Measurements from ENCODE around the gene TXLNG. TPM values are rescaled to one million over a fixed set of nuclear protein-coding genes. Genes with fewer than 3 reads are reported as not detected.
"Not testable (repeated sequence)": the region's sequence is repeated elsewhere in the genome, so short reads cannot be mapped to it uniquely, and the experiment has no call there.

The TXLNG gene
- total and polyA plus RNA-seq, 2 donors (not counting 1 experiment from before 2014, with no cell fraction given), result 12.5 to 13.1 TPM

GRCh38 chrX:16778545-16778944, 7.7 kb upstream of the TXLNG start:
- no peak for ATAC-seq (ENCODE audit: low read depth)
- no peak overlapping the region for H3K4me3 Mint-ChIP-seq
- intact Hi-C loops (cut with micrococcal nuclease), result no loop called here
- H3K27ac ChIP-seq (ENCODE audit: low read length in 2 of 2), result no peak overlapping the region
- H3K9ac ChIP-seq (ENCODE audit: low read length), result no peak overlapping the region
- no peak for DNase-seq
- ChIA-PET CTCF (no interaction called here), POLR2A (no interaction called here)
- H3K27ac Mint-ChIP-seq, result no peak overlapping the region
- no peaks in the 10 kb centered on the region for H3K36me3 ChIP-seq (replicated peaks in 1 of 2; ENCODE audit: control extremely low read depth in 1 of 2, control insufficient read depth in 1 of 2, extremely low read depth in 1 of 2, insufficient read depth in 2 of 2, low read length in 1 of 2)
- H3K4me1 Mint-ChIP-seq, result peaks cover 2% of the 10 kb centered on the region
- no peaks in the 10 kb centered on the region for H3K4me1 ChIP-seq (ENCODE audit: control insufficient read depth in 2 of 2, insufficient read depth in 2 of 2, low read length in 2 of 2)
- no peaks in the 10 kb centered on the region for H3K27me3 ChIP-seq (replicated peaks in 1 of 4; ENCODE audit: control extremely low read depth in 1 of 4, control insufficient read depth in 3 of 4, insufficient read depth in 4 of 4, low read length in 3 of 4)
- no peaks in the 10 kb centered on the region for H3K9me3 ChIP-seq (ENCODE audit: control extremely low read depth in 1 of 3, control insufficient read depth in 2 of 3, insufficient read depth in 1 of 3, low read length in 2 of 3)
- H3K4me3 ChIP-seq (ENCODE audit: control extremely low read depth in 1 of 5, extremely low read depth in 1 of 5, insufficient read depth in 1 of 5, low read depth in 2 of 5, low read length in 4 of 5), result no peak overlapping the region
- no peak for TF ChIP-seq EZH2 (IDR thresholded peaks at IDR 0.05; ENCODE audit: borderline replicate concordance, insufficient read depth, low read depth, low read length, poor library complexity, severe bottlenecking)
- TF ChIP-seq CTCF (IDR thresholded peaks at IDR 0.05), result no peak
- no peaks in the 10 kb centered on the region for H3K9me3 Mint-ChIP-seq (ENCODE audit: insufficient read depth)
- H3K79me2 ChIP-seq (ENCODE audit: control insufficient read depth, insufficient read depth, low read length), result no peaks in the 10 kb centered on the region
- H3K4me2 ChIP-seq (replicated peaks; ENCODE audit: low read depth, low read length, poor library complexity, severe bottlenecking), result no peak overlapping the region
- H2AFZ ChIP-seq (ENCODE audit: insufficient read depth, low read depth, low read length, poor library complexity, severe bottlenecking), result no peak overlapping the region
- H3K27me3 Mint-ChIP-seq, result no peaks in the 10 kb centered on the region
- H4K20me1 ChIP-seq (ENCODE audit: control insufficient read depth, insufficient read depth, low read length, poor library complexity, severe bottlenecking), result no peaks in the 10 kb centered on the region

- no peaks in the 10 kb centered on the region for H3K9me3 Mint-ChIP-seq (ENCODE audit: insufficient read depth)
- no peaks in the 10 kb centered on the region for H3K27me3 Mint-ChIP-seq
- ChIA-PET POLR2A (no interaction called here), CTCF (no interaction called here)
- intact Hi-C loops (cut with micrococcal nuclease), result no loop called here
- Histone ChIP-seq H3K79me2 (ENCODE audit: control insufficient read depth, insufficient read depth, low read length) (no peaks in the 10 kb centered on the region), H2AFZ (ENCODE audit: insufficient read depth, low read depth, low read length, poor library complexity, severe bottlenecking) (no peak overlapping the region), H3K27me3 (replicated peaks in 1 of 4; ENCODE audit: control extremely low read depth in 1 of 4, control insufficient read depth in 3 of 4, insufficient read depth in 4 of 4, low read length in 3 of 4) (no peaks in the 10 kb centered on the region), H3K4me1 (ENCODE audit: control insufficient read depth in 2 of 2, insufficient read depth in 2 of 2, low read length in 2 of 2) (no peaks in the 10 kb centered on the region), H3K36me3 (replicated peaks in 1 of 2; ENCODE audit: control extremely low read depth in 1 of 2, control insufficient read depth in 1 of 2, extremely low read depth in 1 of 2, insufficient read depth in 2 of 2, low read length in 1 of 2) (no peaks in the 10 kb centered on the region), H3K9me3 (ENCODE audit: control extremely low read depth in 1 of 3, control insufficient read depth in 2 of 3, insufficient read depth in 1 of 3, low read length in 2 of 3) (no peaks in the 10 kb centered on the region), H4K20me1 (ENCODE audit: control insufficient read depth, insufficient read depth, low read length, poor library complexity, severe bottlenecking) (no peaks in the 10 kb centered on the region), H3K9ac (ENCODE audit: low read length) (no peak overlapping the region), H3K27ac (ENCODE audit: low read length in 2 of 2) (no peak overlapping the region), H3K4me2 (replicated peaks; ENCODE audit: low read depth, low read length, poor library complexity, severe bottlenecking) (no peak overlapping the region), H3K4me3 (ENCODE audit: control extremely low read depth in 1 of 5, extremely low read depth in 1 of 5, insufficient read depth in 1 of 5, low read depth in 2 of 5, low read length in 4 of 5) (no peak overlapping the region)
- no peak for ATAC-seq (ENCODE audit: low read depth)
- no peak for DNase-seq
- H3K27ac Mint-ChIP-seq, result no peak overlapping the region
- peaks cover 2% of the 10 kb centered on the region for H3K4me1 Mint-ChIP-seq
- H3K4me3 Mint-ChIP-seq, result no peak overlapping the region
- TF ChIP-seq EZH2 (IDR thresholded peaks at IDR 0.05; ENCODE audit: borderline replicate concordance, insufficient read depth, low read depth, low read length, poor library complexity, severe bottlenecking) (no peak), CTCF (IDR thresholded peaks at IDR 0.05) (no peak)
Observed at GRCh38 chrX:16778993-16779392, 7.3 kb upstream of the TXLNG start.

- H3K9me3 ChIP-seq (ENCODE audit: control extremely low read depth in 1 of 3, control insufficient read depth in 2 of 3, insufficient read depth in 1 of 3, low read length in 2 of 3); H3K79me2 ChIP-seq (ENCODE audit: control insufficient read depth, insufficient read depth, low read length); POLR2A ChIA-PET; H4K20me1 ChIP-seq (ENCODE audit: control insufficient read depth, insufficient read depth, low read length, poor library complexity, severe bottlenecking); H3K27ac ChIP-seq (ENCODE audit: low read length in 2 of 2); H3K4me3 ChIP-seq (ENCODE audit: control extremely low read depth in 1 of 5, extremely low read depth in 1 of 5, insufficient read depth in 1 of 5, low read depth in 2 of 5, low read length in 4 of 5); H3K36me3 ChIP-seq (replicated peaks in 1 of 2; ENCODE audit: control extremely low read depth in 1 of 2, control insufficient read depth in 1 of 2, extremely low read depth in 1 of 2, insufficient read depth in 2 of 2, low read length in 1 of 2); CTCF ChIA-PET; H3K4me2 ChIP-seq (replicated peaks; ENCODE audit: low read depth, low read length, poor library complexity, severe bottlenecking); H3K9me3 Mint-ChIP-seq (ENCODE audit: insufficient read depth); H3K27me3 ChIP-seq (replicated peaks in 1 of 4; ENCODE audit: control extremely low read depth in 1 of 4, control insufficient read depth in 3 of 4, insufficient read depth in 4 of 4, low read length in 3 of 4); H3K4me1 Mint-ChIP-seq; DNase-seq; H3K27me3 Mint-ChIP-seq; H2AFZ ChIP-seq (ENCODE audit: insufficient read depth, low read depth, low read length, poor library complexity, severe bottlenecking); H3K4me3 Mint-ChIP-seq; H3K27ac Mint-ChIP-seq; ATAC-seq (ENCODE audit: low read depth); H3K4me1 ChIP-seq (ENCODE audit: control insufficient read depth in 2 of 2, insufficient read depth in 2 of 2, low read length in 2 of 2); H3K9ac ChIP-seq (ENCODE audit: low read length): not testable (repeated sequence)
- intact Hi-C loops (cut with micrococcal nuclease), result loop anchor here (10.0 kb wide), 1 partner anchor 925 kb away; the partner anchor contains the start of gene AP1S2
- no CpG with 5 or more reads among the region's 2 CpGs for WGBS (ENCODE audit: insufficient coverage)
Observed at GRCh38 chrX:16779815-16780214, 6.5 kb upstream of the TXLNG start.

All from B cell (primary cell).